Smooth muscle cell (in vitro differentiated cells): ENCODE data around the gene CUL4A. TPM values are rescaled to one million over a fixed set of nuclear protein-coding genes. Genes with fewer than 3 reads are reported as not detected.

ENCODE experiments used
- DNase-seq: peaks from one replicate; lab custom pipeline; 2025; ENCODE audit not compliant: unreplicated experiment; lab: John Stamatoyannopoulos, UW
- H2AFZ ChIP-seq: fragments of 200-600 bp; sonication (generic); 2 replicates; pipeline ENCODE4 v1.6.0; 2016; ENCODE audit warnings: antibody characterized with exemption, low read depth, mild to moderate bottlenecking
- H3F3A ChIP-seq: fragments of 200-600 bp; sonication (generic); 2 replicates; pipeline ENCODE4 v1.6.0; 2017; ENCODE audit warnings: antibody characterized with exemption, low read depth
- H3K27ac ChIP-seq: fragments of 200-600 bp; sonication (generic); 2 replicates; pipeline ENCODE4 v1.5.1; 2016; ENCODE audit warnings: low read depth, mild to moderate bottlenecking
- H3K27me3 ChIP-seq: fragments of 200-600 bp; sonication (generic); 2 replicates; pipeline ENCODE4 v1.6.1; 2016; ENCODE audit warnings: low read depth, mild to moderate bottlenecking
- H3K36me3 ChIP-seq: fragments of 200-600 bp; sonication (generic); 2 replicates; pipeline ENCODE4 v1.5.1; 2016; ENCODE audit warnings: low read depth
- H3K4me1 ChIP-seq: fragments of 200-600 bp; sonication (generic); 2 replicates; pipeline ENCODE4 v1.5.1; 2016; ENCODE audit warnings: low read depth
- H3K4me2 ChIP-seq: fragments of 200-600 bp; sonication (generic); 2 replicates; pipeline ENCODE4 v1.6.0; 2016; ENCODE audit warnings: mild to moderate bottlenecking
- H3K4me3 ChIP-seq: fragments of 200-600 bp; sonication (generic); 2 replicates; pipeline ENCODE4 v1.5.1; 2016; ENCODE audit warnings: mild to moderate bottlenecking
- H3K79me2 ChIP-seq: fragments of 200-600 bp; sonication (generic); 2 replicates; pipeline ENCODE4 v1.6.0; 2016; ENCODE audit warnings: low read depth, mild to moderate bottlenecking
- H3K9ac ChIP-seq: fragments of 200-600 bp; sonication (generic); 2 replicates; pipeline ENCODE4 v1.6.0; 2016; ENCODE audit warnings: low read depth
- H3K9me3 ChIP-seq: fragments of 200-600 bp; sonication (generic); replicated peaks from 2 replicates; pipeline ENCODE4 v1.5.1; 2016; ENCODE audit warnings: low read depth
- H4K20me1 ChIP-seq: fragments of 200-600 bp; sonication (generic); 2 replicates; pipeline ENCODE4 v1.6.0; 2016; ENCODE audit warnings: low read depth
- CTCF ChIP-seq: fragments of 200-600 bp; sonication (generic); IDR thresholded peaks from 2 replicates; pipeline ENCODE4 v1.5.1; 2017; ENCODE audit warnings: borderline replicate concordance, mild to moderate bottlenecking, antibody characterized with exemption; ENCODE audit not compliant: insufficient read depth, poor library complexity, severe bottlenecking
- WGBS: methylation state at CpG from one replicate; pipeline ENCODE4 v1.1.7; 2016; ENCODE audit warnings: low lambda C conversion rate; 5-methylcytosine and 5-hydroxymethylcytosine counted together
- polyA plus RNA-seq: library from polyadenylated mRNA; unstranded; fragments of >200 nt; fragmentation: Nextera tagmentation; extraction: Ambion mirVana; gene quantifications from 2 replicates; pipeline ENCODE4 v1.2.1, GENCODE V29; 2016
- total RNA-seq: library from RNA; depleted of rRNA; stranded (reverse); fragments of >200 nt; gene quantifications from 2 replicates; pipeline ENCODE4 v1.2.3, GENCODE V29; 2014

CUL4A gene
- total and polyA plus RNA-seq, 2 experiments from 2014 or later: 40.3 to 62.7 TPM

GRCh38 chr13:113202912-113203311 is 6.5 kb upstream of the CUL4A start:
- TF ChIP-seq CTCF: no peak
- no peaks in the 10 kb centered on the region for H3K27me3 ChIP-seq
- peaks cover 6% of the 10 kb centered on the region for H3F3A ChIP-seq
- H2AFZ ChIP-seq: no peak overlapping the region
- no peak for DNase-seq
- no peak overlapping the region for H3K4me2 ChIP-seq
- H3K79me2 ChIP-seq: peaks cover 83% of the 10 kb centered on the region
- H3K9me3 ChIP-seq: no peaks in the 10 kb centered on the region
- no peak overlapping the region for H3K9ac ChIP-seq
- peaks cover 2% of the 10 kb centered on the region for H3K36me3 ChIP-seq
- H3K27ac ChIP-seq: no peak overlapping the region
- WGBS: 95% methylated on average over 4 of the region's 4 CpGs
- no peak overlapping the region for H3K4me3 ChIP-seq
- peaks cover 4% of the 10 kb centered on the region for H3K4me1 ChIP-seq
- H4K20me1 ChIP-seq: peaks cover 74% of the 10 kb centered on the region

- peaks cover 6% of the 10 kb centered on the region for H3F3A ChIP-seq
- WGBS: 85% methylated on average over 12 of the region's 12 CpGs
- no peaks in the 10 kb centered on the region for H3K27me3 ChIP-seq
- no peak for DNase-seq
- no peak overlapping the region for H3K4me3 ChIP-seq
- H3K36me3 ChIP-seq: no peaks in the 10 kb centered on the region
- no peaks in the 10 kb centered on the region for H3K9me3 ChIP-seq
- TF ChIP-seq CTCF: no peak
- H3K9ac ChIP-seq: no peak overlapping the region
- peaks cover 83% of the 10 kb centered on the region for H3K79me2 ChIP-seq
- peaks cover 4% of the 10 kb centered on the region for H3K4me1 ChIP-seq
- H3K27ac ChIP-seq: no peak overlapping the region
- peaks cover 69% of the 10 kb centered on the region for H4K20me1 ChIP-seq
- H3K4me2 ChIP-seq: no peak overlapping the region
- no peak overlapping the region for H2AFZ ChIP-seq
These were observed 5.7 kb upstream of the CUL4A start for GRCh38 chr13:113203507-113204377.

GRCh38 chr13:113204378-113204734 is 5.1 kb upstream of the CUL4A start:
- no peaks in the 10 kb centered on the region for H3K27me3 ChIP-seq
- no peak overlapping the region for H3K9ac ChIP-seq
- no peaks in the 10 kb centered on the region for H3K9me3 ChIP-seq
- DNase-seq: no peak
- WGBS: 81% methylated on average over 5 of the region's 5 CpGs
- H3K79me2 ChIP-seq: peaks cover 81% of the 10 kb centered on the region
- no peak overlapping the region for H3K27ac ChIP-seq
- H3K4me3 ChIP-seq: no peak overlapping the region
- TF ChIP-seq CTCF: no peak
- no peak overlapping the region for H3K4me2 ChIP-seq
- peaks cover 63% of the 10 kb centered on the region for H4K20me1 ChIP-seq
- H3K36me3 ChIP-seq: no peaks in the 10 kb centered on the region
- peaks cover 4% of the 10 kb centered on the region for H3K4me1 ChIP-seq
- peaks cover 6% of the 10 kb centered on the region for H3F3A ChIP-seq
- H2AFZ ChIP-seq: no peak overlapping the region
